GM19238 (cell line): ENCODE measurements around the gene HAPSTR1.

ENCODE experiments used
- DNase-seq: peaks from one replicate; pipeline ENCODE4 v3.0.0; 2011; ENCODE audit warnings: low spot score; ENCODE audit not compliant: insufficient read length

HAPSTR1 gene

GRCh38 chr16:9123401-9123800 is 32.0 kb downstream of the HAPSTR1 start:
- DNase-seq, result no peak

- DNase-seq, result no peak
Observed at GRCh38 chr16:9123871-9124270, 32.4 kb downstream of the HAPSTR1 start.

GRCh38 chr16:9124444-9124843 is 33.0 kb downstream of the HAPSTR1 start:
- no peak for DNase-seq

GRCh38 chr16:9124908-9125584 is 33.6 kb downstream of the HAPSTR1 start:
- no peak for DNase-seq

GRCh38 chr16:9125658-9126505 is 34.4 kb downstream of the HAPSTR1 start:
- no peak for DNase-seq

- no peak for DNase-seq
Observed at GRCh38 chr16:9126609-9127008, 35.2 kb downstream of the HAPSTR1 start.

- DNase-seq, result no peak
Observed at GRCh38 chr16:9128346-9129342, 37.2 kb downstream of the HAPSTR1 start.

GRCh38 chr16:9134306-9134705 is 42.9 kb downstream of the HAPSTR1 start:
- DNase-seq, result no peak

- DNase-seq, result peak; percentile 48
Observed at GRCh38 chr16:9134739-9135138, 43.3 kb downstream of the HAPSTR1 start.

- no peak for DNase-seq
Observed at GRCh38 chr16:9135797-9136196, 44.4 kb downstream of the HAPSTR1 start.

- DNase-seq, result no peak
Observed at GRCh38 chr16:9136596-9136995, 45.2 kb downstream of the HAPSTR1 start.

- DNase-seq, result no peak
Observed at GRCh38 chr16:9138021-9138680, 46.7 kb downstream of the HAPSTR1 start.

GRCh38 chr16:9138731-9139501 is 47.5 kb downstream of the HAPSTR1 start:
- DNase-seq, result no peak

GRCh38 chr16:9139965-9140364 is 48.5 kb downstream of the HAPSTR1 start:
- no peak for DNase-seq
